CD4-positive, alpha-beta memory T cell (primary cell): ENCODE results near the gene FUT8. TPM values are rescaled to one million over a fixed set of nuclear protein-coding genes. Genes with fewer than 3 reads are reported as not detected.

ENCODE experiments used
- CTCF ChIA-PET: fragments of 350-600 bp; sonication (Branson Sonifier 250); formaldehyde crosslinking; loops from one replicate; lab custom pipeline; 2021; ENCODE audit warnings: inconsistent platforms; ENCODE audit not compliant: partially characterized antibody; lab: Charles Lee
- POLR2A ChIA-PET: fragments of 350-600 bp; sonication (Branson Sonifier 250); formaldehyde crosslinking; loops from one replicate; lab custom pipeline; 2021; ENCODE audit not compliant: partially characterized antibody; lab: Charles Lee
- DNase-seq, 5 donors: peaks; one replicate each; pipeline versions ENCODE4 v3.0.0 to v3.0.0-alpha.2; 2020 to 2022; ENCODE audit warnings: mixed read lengths in 1 of 5
- H3K27ac ChIP-seq: one replicate; pipeline ENCODE4 v1.7.0; 2013; ENCODE audit warnings: low read depth, low read length
- H3K27me3 ChIP-seq: 2 replicates; pipeline ENCODE4 v1.7.0; 2013; ENCODE audit warnings: mild to moderate bottlenecking, low read length, moderate library complexity; ENCODE audit not compliant: insufficient read depth
- H3K36me3 ChIP-seq: 2 replicates; pipeline ENCODE4 v1.7.0; 2013; ENCODE audit warnings: mild to moderate bottlenecking, low read length, moderate library complexity; ENCODE audit not compliant: insufficient read depth
- H3K4me1 ChIP-seq: 2 replicates; pipeline ENCODE4 v1.7.0; 2013; ENCODE audit warnings: mild to moderate bottlenecking, low read length, moderate library complexity; ENCODE audit not compliant: insufficient read depth
- H3K4me3 ChIP-seq, 2 donors: one replicate each; pipeline ENCODE4 v1.7.0; 2013; ENCODE audit warnings: low read length in 2 of 2, mild to moderate bottlenecking in 1 of 2
- H3K9me3 ChIP-seq, 2 donors: one replicate each; pipeline ENCODE4 v1.7.0; 2013; ENCODE audit warnings: low read length in 2 of 2, control low read depth in 1 of 2; ENCODE audit not compliant: control insufficient read depth in 1 of 2
- H3K27ac Mint-ChIP-seq, 7 donors: one replicate each; pipeline ENCODE4 v1.8.0; 2020 to 2021; ENCODE audit warnings: mixed read lengths in 7 of 7, mild to moderate bottlenecking in 6 of 7, inconsistent platforms in 3 of 7, moderate library complexity in 3 of 7
- H3K27me3 Mint-ChIP-seq, 2 donors: one replicate each; pipeline ENCODE4 v1.8.0; 2020 to 2021; ENCODE audit warnings: mixed read lengths in 2 of 2
- H3K36me3 Mint-ChIP-seq, 2 donors: one replicate each; pipeline ENCODE4 v1.8.0; 2020 to 2021; ENCODE audit warnings: mixed read lengths in 2 of 2, inconsistent platforms in 1 of 2, mild to moderate bottlenecking in 1 of 2
- H3K4me1 Mint-ChIP-seq, 4 donors: one replicate each; pipeline ENCODE4 v1.8.0; 2020 to 2021; ENCODE audit warnings: mixed read lengths in 4 of 4, mild to moderate bottlenecking in 1 of 4
- H3K4me3 Mint-ChIP-seq, 8 donors: one replicate each; pipeline ENCODE4 v1.8.0; 2020 to 2021; ENCODE audit warnings: mixed read lengths in 8 of 8, mild to moderate bottlenecking in 7 of 8, moderate library complexity in 6 of 8, inconsistent platforms in 3 of 8
- H3K9me3 Mint-ChIP-seq, 8 donors: one replicate each; pipeline ENCODE4 v1.8.0; 2020 to 2021; ENCODE audit warnings: mixed read lengths in 8 of 8, mild to moderate bottlenecking in 5 of 8, inconsistent platforms in 3 of 8, moderate library complexity in 1 of 8
- intact Hi-C: fragments of 100-400 bp; cut with micrococcal nuclease; formaldehyde crosslinking; loops from one replicate; pipeline ENCODE4 v1.15.1; 2023
- polyA plus RNA-seq, 2 donors: library from polyadenylated mRNA; unstranded; fragments of 300-500 nt; fragmentation: Illumina TruSeq; gene quantifications; one replicate each; pipeline ENCODE4 v1.2.3, GENCODE V29; 2021
- total RNA-seq, 2 experiments: library from RNA; stranded (reverse); gene quantifications; one replicate each; pipeline ENCODE4 v1.2.3, GENCODE V29; 2021

FUT8 gene
- total RNA-seq (10 to 100 TPM; 49.3 to 51.0 TPM), polyA plus RNA-seq (10 to 100 TPM; 10.6 to 15.1 TPM)

GRCh38 chr14:65412032-65412846, at the start of gene FUT8:
Gene FUT8, plus strand, starts transcription at chr14:65412730. Its CDS starts 148,834 bp downstream, at chr14:65561564.
- Histone ChIP-seq H3K4me3 (peak within 1 kb of the TSS; percentile 93 to 97), H3K9me3 (no peaks in the 10 kb centered on the region), H3K36me3 (no peaks in the 10 kb centered on the region), H3K27me3 (no peaks in the 10 kb centered on the region), H3K27ac (peak within 1 kb of the TSS; percentile 79), H3K4me1 (peaks cover 35% of the 10 kb centered on the region)
- Mint-ChIP-seq H3K27me3 (no peaks in the 10 kb centered on the region), H3K4me3 (peak within 1 kb of the TSS; percentile 97 to 100 (median 99)), H3K27ac (peak within 1 kb of the TSS; percentile 80 to 99 (median 98)), H3K9me3 (no peaks in the 10 kb centered on the region), H3K4me1 (peaks cover 27 to 45% (median 35%) of the 10 kb centered on the region in 4 donors), H3K36me3 (peaks cover 0 to 10% of the 10 kb centered on the region in 2 donors)
- ChIA-PET CTCF (interaction anchor here (0.8 to 10.6 kb wide), 31 partner anchors 10 to 663 kb away, joined by 3 to 150 read pairs (median 5); no protein-coding TSS in a partner anchor), POLR2A (interaction anchor here (0.6 to 5.7 kb wide), 38 partner anchors 10 to 1947 kb away, joined by 3 to 76 read pairs (median 5); partner anchors contain the start of genes ATP6V1D, FNTB, MAX and ZBTB1)
- peak; percentile 91 to 97 (median 95) for DNase-seq
- intact Hi-C loops: loop anchor here (1.0 to 10.0 kb wide), 9 partner anchors 124 to 1870 kb away; partner anchors contain the start of genes CHURC1, FNTB, GPHN and MAX

DNA sequence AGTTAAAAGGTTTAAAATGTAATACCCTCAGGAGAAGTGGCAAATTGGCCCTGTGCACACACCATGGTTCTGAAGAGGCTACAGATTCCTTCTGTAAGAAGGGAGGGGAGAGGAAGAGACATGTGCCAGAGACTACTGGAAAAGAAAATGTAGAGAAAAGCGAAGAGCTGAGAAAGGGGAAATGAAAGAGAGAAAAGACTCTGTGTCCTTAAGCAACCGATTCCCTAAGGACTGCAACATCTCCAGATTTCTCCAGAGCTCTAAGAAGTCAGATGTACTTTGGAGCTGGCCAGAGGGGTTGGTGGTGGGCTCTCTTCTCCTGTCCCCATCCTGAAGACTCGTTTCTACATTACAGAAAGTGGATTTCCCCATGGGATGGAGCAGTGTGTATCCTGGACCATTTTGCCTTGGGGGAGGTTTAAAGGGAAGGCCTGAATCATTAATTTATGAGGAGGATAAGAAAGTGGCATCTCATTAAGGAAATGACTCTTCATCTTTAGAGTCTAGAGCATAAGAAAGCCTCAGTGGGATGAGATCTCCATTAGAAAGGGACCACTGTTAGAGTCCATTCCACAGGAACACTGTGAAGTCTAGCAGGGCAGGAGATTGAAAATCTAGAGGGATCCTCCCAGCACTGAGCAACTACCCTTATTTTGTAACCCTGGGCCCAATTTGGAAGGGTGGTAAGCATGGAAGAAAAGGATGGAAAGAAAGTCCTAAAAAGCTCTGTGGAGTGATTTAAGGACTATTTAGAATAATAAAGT, 45.5 kb upstream of the FUT8 start:
- no peaks in the 10 kb centered on the region for H3K9me3 ChIP-seq
- no peak overlapping the region for H3K4me3 ChIP-seq
- H3K27me3 Mint-ChIP-seq: no peaks in the 10 kb centered on the region
- H3K27ac ChIP-seq: no peak overlapping the region
- intact Hi-C loops: no loop called here
- H3K36me3 ChIP-seq: no peaks in the 10 kb centered on the region
- ChIA-PET CTCF (no interaction called here), POLR2A (no interaction called here)
- H3K27ac Mint-ChIP-seq: no peak overlapping the region
- no peaks in the 10 kb centered on the region for H3K27me3 ChIP-seq
- peaks cover 6 to 9% (median 8%) of the 10 kb centered on the region in 4 donors for H3K4me1 Mint-ChIP-seq
- no peaks in the 10 kb centered on the region for H3K4me1 ChIP-seq
- no peak for DNase-seq
- no peaks in the 10 kb centered on the region for H3K9me3 Mint-ChIP-seq
- H3K36me3 Mint-ChIP-seq: no peaks in the 10 kb centered on the region
- H3K4me3 Mint-ChIP-seq: no peak overlapping the region

- CTCF ChIA-PET: no interaction called here
- no peaks in the 10 kb centered on the region for H3K27me3 Mint-ChIP-seq
- intact Hi-C loops: no loop called here
- H3K9me3 Mint-ChIP-seq: no peaks in the 10 kb centered on the region
- H3K4me3 Mint-ChIP-seq: no peak overlapping the region
- no peaks in the 10 kb centered on the region for H3K9me3 ChIP-seq
- H3K27ac Mint-ChIP-seq: no peak overlapping the region
- POLR2A ChIA-PET: no interaction called here
- H3K27me3 ChIP-seq: no peaks in the 10 kb centered on the region
- H3K27ac ChIP-seq: no peak overlapping the region
- H3K36me3 ChIP-seq: no peaks in the 10 kb centered on the region
- peaks cover 5% of the 10 kb centered on the region for H3K4me1 ChIP-seq
- H3K4me1 Mint-ChIP-seq: peaks cover 13 to 27% (median 17%) of the 10 kb centered on the region in 4 donors
- no peak overlapping the region for H3K4me3 ChIP-seq
- DNase-seq: no peak
- H3K36me3 Mint-ChIP-seq: no peaks in the 10 kb centered on the region
Measured at GRCh38 chr14:65369560-65369959, 43.0 kb upstream of the FUT8 start.

DNA sequence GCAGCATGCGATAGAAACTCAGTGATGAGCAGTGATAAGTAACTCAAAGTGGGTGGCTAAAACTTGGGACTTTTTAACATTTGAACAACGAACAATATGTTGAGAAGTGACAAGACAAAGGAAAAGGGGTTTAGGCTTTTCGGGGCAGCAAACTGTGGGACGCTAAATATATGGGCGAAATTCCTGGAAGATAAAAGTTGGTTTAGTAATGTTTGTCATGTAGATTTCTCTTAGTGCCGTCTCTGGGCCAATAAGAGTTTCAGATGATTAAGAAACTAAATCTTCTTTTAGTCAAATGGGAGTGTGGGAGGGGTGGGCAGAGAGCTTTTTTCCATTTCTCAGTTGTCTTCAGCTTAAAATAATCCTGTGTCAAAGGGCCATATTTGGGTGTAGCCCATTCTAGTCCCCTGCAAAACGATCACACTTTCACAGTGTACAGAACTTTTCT, 41.7 kb upstream of the FUT8 start:
- H3K4me1 ChIP-seq: peaks cover 5% of the 10 kb centered on the region
- ChIA-PET CTCF (no interaction called here), POLR2A (interaction anchor here (1.2 kb wide), 1 partner anchor 41 kb away, joined by 3 read pairs; no protein-coding TSS in a partner anchor)
- H3K27ac ChIP-seq: no peak overlapping the region
- intact Hi-C loops: no loop called here
- Mint-ChIP-seq H3K9me3 (no peaks in the 10 kb centered on the region), H3K27me3 (no peaks in the 10 kb centered on the region), H3K36me3 (no peaks in the 10 kb centered on the region), H3K4me1 (peaks cover 13 to 27% (median 17%) of the 10 kb centered on the region in 4 donors), H3K27ac (peak overlapping the region in 2 of 7 donors; percentile 65 to 66), H3K4me3 (no peak overlapping the region)
- H3K27me3 ChIP-seq: no peaks in the 10 kb centered on the region
- no peaks in the 10 kb centered on the region for H3K9me3 ChIP-seq
- no peaks in the 10 kb centered on the region for H3K36me3 ChIP-seq
- DNase-seq: no peak
- H3K4me3 ChIP-seq: no peak overlapping the region

- POLR2A ChIA-PET: interaction anchor here (1.2 kb wide), 1 partner anchor 40 kb away, joined by 3 read pairs; no protein-coding TSS in a partner anchor
- H3K27ac Mint-ChIP-seq: no peak overlapping the region
- H3K4me3 Mint-ChIP-seq: no peak overlapping the region
Measured at GRCh38 chr14:65371784-65372183, 40.7 kb upstream of the FUT8 start.

GRCh38 chr14:65373016-65373670, 39.4 kb upstream of the FUT8 start:
- H3K9me3 ChIP-seq: no peaks in the 10 kb centered on the region
- no peaks in the 10 kb centered on the region for H3K27me3 ChIP-seq
- Mint-ChIP-seq H3K4me1 (peaks cover 13 to 27% (median 17%) of the 10 kb centered on the region in 4 donors), H3K36me3 (no peaks in the 10 kb centered on the region), H3K9me3 (peaks cover 0 to under 1% (median 0%) of the 10 kb centered on the region in 8 donors), H3K27ac (peak overlapping the region in 1 of 7 donors; percentile 19), H3K4me3 (peak overlapping the region in 5 of 8 donors; percentile 7 to 42 (median 12)), H3K27me3 (no peaks in the 10 kb centered on the region)
- DNase-seq: no peak
- no peak overlapping the region for H3K4me3 ChIP-seq
- intact Hi-C loops: no loop called here
- ChIA-PET CTCF (no interaction called here), POLR2A (no interaction called here)
- no peak overlapping the region for H3K27ac ChIP-seq
- H3K4me1 ChIP-seq: peaks cover 5% of the 10 kb centered on the region
- H3K36me3 ChIP-seq: no peaks in the 10 kb centered on the region

More at GRCh38 chr14:65371784-65372183, 40.7 kb upstream of the FUT8 start:
- DNase-seq: no peak
- Histone ChIP-seq H3K36me3 (no peaks in the 10 kb centered on the region), H3K4me1 (peaks cover 5% of the 10 kb centered on the region), H3K27me3 (no peaks in the 10 kb centered on the region), H3K4me3 (no peak overlapping the region), H3K9me3 (no peaks in the 10 kb centered on the region), H3K27ac (no peak overlapping the region)
- intact Hi-C loops: no loop called here
- H3K4me1 Mint-ChIP-seq: peaks cover 13 to 27% (median 17%) of the 10 kb centered on the region in 4 donors
- CTCF ChIA-PET: no interaction called here
- H3K27me3 Mint-ChIP-seq: no peaks in the 10 kb centered on the region
- H3K9me3 Mint-ChIP-seq: no peaks in the 10 kb centered on the region
- no peaks in the 10 kb centered on the region for H3K36me3 Mint-ChIP-seq
